ENCODE results near the gene TDP1.

Gene TDP1

GRCh38 chr14:89990218-89990617, 34.5 kb downstream of the TDP1 start:
- ATAC-seq (ENCODE audit: insufficient read depth, low read depth), result no peak
- Histone ChIP-seq H3K27me3 (ENCODE audit: insufficient read depth, low read length, poor library complexity) (no peaks in the 10 kb centered on the region), H3K4me1 (ENCODE audit: insufficient read depth, low read length) (no peaks in the 10 kb centered on the region), H3K27ac (ENCODE audit: low read length) (no peak overlapping the region), H3K36me3 (ENCODE audit: insufficient read depth, low read length) (peaks cover 92% of the 10 kb centered on the region), H4K20me1 (ENCODE audit: insufficient read depth, low read length) (no peaks in the 10 kb centered on the region), H3K4me3 (ENCODE audit: low read depth in 1 of 2, low read length in 2 of 2) (no peak overlapping the region), H3K4me2 (ENCODE audit: insufficient read depth, low read length) (no peak overlapping the region), H3K9me3 (ENCODE audit: insufficient read depth, low read length, severe bottlenecking) (no peaks in the 10 kb centered on the region), H3K9ac (ENCODE audit: low read depth, low read length) (no peak overlapping the region), H2AFZ (ENCODE audit: low read depth, low read length) (no peak overlapping the region), H3K79me2 (ENCODE audit: insufficient read depth, low read length) (no peaks in the 10 kb centered on the region)
- no peak for DNase-seq
- no peak for TF ChIP-seq CTCF (IDR thresholded peaks at IDR 0.05; ENCODE audit: borderline replicate concordance, extremely low read depth, low read length, poor library complexity, severe bottlenecking)
- no peak for TF ChIP-seq EZH2 (IDR thresholded peaks at IDR 0.05; ENCODE audit: borderline replicate concordance, low read depth, low read length, severe bottlenecking)

- H2AFZ ChIP-seq (ENCODE audit: low read depth, low read length), result no peak overlapping the region
- H3K4me3 ChIP-seq (ENCODE audit: low read depth in 1 of 2, low read length in 2 of 2), result no peak overlapping the region
- DNase-seq (no peak), ATAC-seq (ENCODE audit: insufficient read depth, low read depth) (no peak)
- no peaks in the 10 kb centered on the region for H3K79me2 ChIP-seq (ENCODE audit: insufficient read depth, low read length)
- peaks cover 93% of the 10 kb centered on the region for H3K36me3 ChIP-seq (ENCODE audit: insufficient read depth, low read length)
- TF ChIP-seq EZH2 (IDR thresholded peaks at IDR 0.05; ENCODE audit: borderline replicate concordance, low read depth, low read length, severe bottlenecking) (no peak), CTCF (IDR thresholded peaks at IDR 0.05; ENCODE audit: borderline replicate concordance, extremely low read depth, low read length, poor library complexity, severe bottlenecking) (no peak)
- no peaks in the 10 kb centered on the region for H3K27me3 ChIP-seq (ENCODE audit: insufficient read depth, low read length, poor library complexity)
- no peaks in the 10 kb centered on the region for H4K20me1 ChIP-seq (ENCODE audit: insufficient read depth, low read length)
- no peak overlapping the region for H3K9ac ChIP-seq (ENCODE audit: low read depth, low read length)
- no peak overlapping the region for H3K27ac ChIP-seq (ENCODE audit: low read length)
- H3K4me2 ChIP-seq (ENCODE audit: insufficient read depth, low read length), result no peak overlapping the region
- H3K9me3 ChIP-seq (ENCODE audit: insufficient read depth, low read length, severe bottlenecking), result no peaks in the 10 kb centered on the region
- no peaks in the 10 kb centered on the region for H3K4me1 ChIP-seq (ENCODE audit: insufficient read depth, low read length)
Measured at GRCh38 chr14:89990623-89991275, 35.0 kb downstream of the TDP1 start.

GRCh38 chr14:89992273-89992672, 36.5 kb downstream of the TDP1 start:
- no peak for ATAC-seq (ENCODE audit: insufficient read depth, low read depth)

More at GRCh38 chr14:89992273-89992672, 36.5 kb downstream of the TDP1 start:
- TF ChIP-seq EZH2 (IDR thresholded peaks at IDR 0.05; ENCODE audit: borderline replicate concordance, low read depth, low read length, severe bottlenecking) (no peak), CTCF (IDR thresholded peaks at IDR 0.05; ENCODE audit: borderline replicate concordance, extremely low read depth, low read length, poor library complexity, severe bottlenecking) (no peak)
- no peak overlapping the region for H2AFZ ChIP-seq (ENCODE audit: low read depth, low read length)
- no peaks in the 10 kb centered on the region for H3K79me2 ChIP-seq (ENCODE audit: insufficient read depth, low read length)
- H3K4me3 ChIP-seq (ENCODE audit: low read depth in 1 of 2, low read length in 2 of 2), result no peak overlapping the region
- no peaks in the 10 kb centered on the region for H3K9me3 ChIP-seq (ENCODE audit: insufficient read depth, low read length, severe bottlenecking)
- peaks cover 94% of the 10 kb centered on the region for H3K36me3 ChIP-seq (ENCODE audit: insufficient read depth, low read length)
- no peaks in the 10 kb centered on the region for H3K4me1 ChIP-seq (ENCODE audit: insufficient read depth, low read length)
- no peaks in the 10 kb centered on the region for H3K27me3 ChIP-seq (ENCODE audit: insufficient read depth, low read length, poor library complexity)
- H3K4me2 ChIP-seq (ENCODE audit: insufficient read depth, low read length), result no peak overlapping the region
- no peak for DNase-seq
- H3K9ac ChIP-seq (ENCODE audit: low read depth, low read length), result no peak overlapping the region
- H4K20me1 ChIP-seq (ENCODE audit: insufficient read depth, low read length), result no peaks in the 10 kb centered on the region
- no peak overlapping the region for H3K27ac ChIP-seq (ENCODE audit: low read length)
